Mononuclear cell (primary cell): ENCODE measurements around the gene ADGRG1. TPM values are rescaled to one million over a fixed set of nuclear protein-coding genes. Genes with fewer than 3 reads are reported as not detected.
"Not testable (repeated sequence)": the region's sequence is repeated elsewhere in the genome, so short reads cannot be mapped to it uniquely, and the experiment has no call there.

Experiments
- H3K27me3 ChIP-seq: 2 replicates; pipeline ENCODE4 v1.6.0; 2011; ENCODE audit warnings: low read length, control low read depth; ENCODE audit not compliant: insufficient read depth
- H3K4me1 ChIP-seq: 2 replicates; pipeline ENCODE4 v1.5.1; 2011; ENCODE audit warnings: mild to moderate bottlenecking, low read length, control low read depth; ENCODE audit not compliant: insufficient read depth
- H3K4me3 ChIP-seq: 2 replicates; pipeline ENCODE4 v1.5.1; 2011; ENCODE audit warnings: mild to moderate bottlenecking, low read length, moderate library complexity
- H3K9me3 ChIP-seq: 2 replicates; pipeline ENCODE4 v1.5.1; 2011; ENCODE audit warnings: low read depth, mild to moderate bottlenecking, control low read depth, low read length
- total RNA-seq: library from RNA; depleted of rRNA; stranded (reverse); fragments of >200 nt; gene quantifications from one replicate; pipeline ENCODE4 v1.2.3, GENCODE V29; 2012

Gene ADGRG1
- total RNA-seq, 1 donor = 12.2 TPM

DNA sequence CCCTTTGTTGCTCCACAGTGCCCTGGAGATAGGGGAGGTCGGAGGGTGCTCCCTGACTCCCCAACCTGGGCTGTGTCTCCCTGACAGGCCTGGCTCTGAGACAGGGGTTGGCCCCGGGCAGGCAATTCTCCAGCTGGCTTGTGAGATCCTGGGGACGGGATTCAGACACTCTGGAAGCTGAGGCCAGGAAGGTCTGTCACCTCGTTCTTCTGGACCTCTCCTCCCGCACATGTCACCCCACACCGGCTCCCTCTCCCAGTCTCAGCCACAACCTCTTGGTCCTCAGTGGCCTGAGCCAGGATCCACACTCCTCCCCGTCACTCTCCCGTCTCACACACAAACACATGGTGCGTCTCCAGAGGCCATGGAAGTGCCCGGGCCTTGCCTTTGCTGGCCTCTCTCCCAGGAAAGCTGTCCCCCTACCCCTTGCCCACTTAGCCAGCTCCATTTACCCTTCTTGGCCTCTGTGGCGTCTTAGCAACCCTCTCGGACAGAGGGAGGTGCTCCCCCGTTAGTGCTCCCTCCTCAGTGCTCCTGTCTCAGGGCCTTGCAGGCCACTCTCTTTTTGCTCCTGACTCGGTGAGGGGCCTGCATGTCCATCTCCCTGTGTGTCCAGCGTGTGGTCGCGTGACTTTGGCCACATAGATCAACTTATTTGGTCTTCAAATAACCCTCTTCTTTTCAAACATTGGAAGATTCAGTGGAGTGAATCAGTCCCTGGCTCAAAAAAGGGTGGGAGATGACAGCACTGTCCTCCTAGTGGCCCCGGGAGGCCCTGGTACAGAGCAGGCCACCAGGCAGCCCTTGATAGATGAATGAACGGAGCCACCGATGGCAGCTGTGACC is 40.4 kb downstream of the ADGRG1 start:
- H3K27me3 ChIP-seq = no peaks in the 10 kb centered on the region
- H3K9me3 ChIP-seq = no peaks in the 10 kb centered on the region
- H3K4me1 ChIP-seq = peaks cover 37% of the 10 kb centered on the region
- peak overlapping the region; percentile 35 for H3K4me3 ChIP-seq

DNA sequence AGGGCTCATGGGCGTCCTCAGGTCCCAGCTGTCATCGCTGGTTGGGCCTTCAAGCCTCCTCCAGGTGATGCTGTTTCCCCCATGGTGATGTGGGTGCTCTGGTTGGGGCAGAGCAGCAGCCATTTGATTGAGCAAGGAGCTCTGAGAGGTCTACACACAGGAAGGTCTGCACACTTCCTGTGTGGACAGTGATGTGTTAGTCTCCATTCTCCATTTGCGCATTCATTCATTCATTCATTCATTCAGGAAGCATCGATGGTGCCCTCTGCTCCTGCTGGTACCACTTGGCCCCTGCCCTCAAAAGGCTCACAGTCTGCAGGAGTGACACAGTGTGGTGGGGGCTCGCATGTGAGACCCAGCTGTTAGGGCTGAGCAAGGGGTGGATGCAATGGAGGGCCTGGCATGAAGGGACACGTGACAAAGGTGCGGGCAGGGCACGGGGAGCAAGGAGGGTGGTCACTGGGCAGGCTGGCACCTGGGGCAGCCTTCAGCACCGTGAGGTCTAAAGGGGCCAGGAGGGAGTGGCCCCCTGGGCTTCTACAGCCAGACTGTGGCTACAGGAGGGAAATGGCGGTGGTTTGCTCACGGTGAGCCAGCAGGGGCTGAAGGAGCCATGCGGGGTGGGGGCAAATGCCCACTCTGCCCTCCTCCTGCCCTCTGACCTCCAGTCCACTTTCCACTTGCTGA is 41.2 kb downstream of the ADGRG1 start:
- no peaks in the 10 kb centered on the region for H3K9me3 ChIP-seq
- H3K27me3 ChIP-seq = no peaks in the 10 kb centered on the region
- peaks cover 37% of the 10 kb centered on the region for H3K4me1 ChIP-seq
- peak overlapping the region; percentile 35 for H3K4me3 ChIP-seq

DNA sequence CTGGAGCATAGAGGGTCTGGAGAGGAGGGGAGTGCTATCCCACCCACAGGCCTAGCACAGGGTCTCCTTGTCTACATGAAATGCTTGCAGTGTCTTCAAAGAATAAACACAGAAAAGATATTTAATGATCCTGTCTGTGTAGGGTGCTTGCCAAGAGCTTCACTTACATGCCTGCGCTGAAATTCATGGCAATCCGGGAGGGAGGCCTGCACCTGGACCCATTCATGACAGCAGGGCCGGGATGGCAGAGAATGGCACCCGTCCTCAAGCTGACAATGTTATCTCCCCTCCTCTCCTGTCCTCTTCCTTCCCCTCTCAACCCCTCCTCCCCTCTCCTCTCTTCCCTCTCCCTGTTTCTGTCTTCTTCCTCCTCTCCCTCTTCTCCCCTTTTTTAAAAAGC is 41.8 kb downstream of the ADGRG1 start:
- Histone ChIP-seq H3K9me3 (no peaks in the 10 kb centered on the region), H3K4me1 (peaks cover 40% of the 10 kb centered on the region), H3K4me3 (no peak overlapping the region), H3K27me3 (no peaks in the 10 kb centered on the region)

DNA sequence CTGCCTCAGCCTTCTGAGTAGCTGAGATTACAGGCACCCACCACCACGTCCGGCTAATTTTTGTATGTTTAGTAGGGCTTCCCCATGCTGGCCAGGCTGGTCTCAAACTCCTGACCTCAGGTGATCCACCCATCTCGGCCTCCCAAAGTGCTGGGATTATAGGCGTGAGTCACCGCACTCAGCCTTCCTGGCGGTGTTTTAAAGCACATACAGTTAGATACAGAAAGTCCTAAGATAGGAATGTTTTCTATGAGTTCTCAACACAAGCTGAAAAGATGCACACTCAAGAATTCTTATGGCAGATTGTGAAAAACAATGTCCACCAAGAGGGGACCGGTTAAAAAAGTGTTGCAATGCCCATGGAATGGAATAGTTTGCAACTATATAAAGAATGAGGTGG is 43.0 kb downstream of the ADGRG1 start:
- not testable (repeated sequence) for H3K4me3 ChIP-seq, H3K9me3 ChIP-seq, H3K27me3 ChIP-seq
- H3K4me1 ChIP-seq = peaks cover 49% of the 10 kb centered on the region

DNA sequence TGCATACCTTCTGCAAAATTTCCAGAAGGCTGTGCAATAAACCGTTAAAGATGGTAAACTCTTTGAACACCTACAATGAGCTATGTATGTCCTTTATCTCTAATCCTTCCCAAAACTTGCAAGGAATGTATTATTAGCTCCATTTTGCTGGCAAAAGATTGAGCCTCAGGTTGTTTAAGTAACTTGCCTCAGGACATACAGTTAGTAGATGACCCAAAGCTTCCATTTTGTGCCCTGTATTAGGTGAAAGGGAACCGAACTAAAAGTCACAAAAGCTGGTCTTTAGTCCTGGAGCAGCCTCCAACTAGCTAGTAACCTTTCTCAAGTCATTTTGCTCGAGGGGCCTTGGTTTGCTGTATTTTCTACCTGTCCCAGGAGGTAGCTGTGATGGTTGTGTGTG is 44.0 kb downstream of the ADGRG1 start:
- Histone ChIP-seq H3K27me3 (no peaks in the 10 kb centered on the region), H3K9me3 (no peaks in the 10 kb centered on the region), H3K4me3 (no peak overlapping the region), H3K4me1 (peaks cover 45% of the 10 kb centered on the region)

DNA sequence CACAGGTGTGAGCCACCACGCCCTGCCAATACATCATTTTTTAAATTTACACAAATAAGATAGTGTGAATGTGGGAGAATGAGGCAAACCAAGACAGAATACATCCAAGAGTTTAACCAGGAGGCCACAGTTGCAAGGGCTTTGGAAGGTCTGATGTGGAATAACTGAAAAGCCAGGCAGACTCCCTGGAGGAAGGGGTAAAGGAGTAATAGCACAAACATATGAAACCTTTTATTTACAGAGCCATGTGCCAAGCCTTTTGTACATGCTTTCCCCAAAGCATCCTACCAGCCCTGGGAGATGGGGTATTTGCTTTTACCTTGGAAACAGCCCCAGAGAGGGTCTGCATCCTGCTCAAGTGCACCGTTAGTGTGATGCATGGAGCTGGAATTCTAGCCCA is 44.4 kb downstream of the ADGRG1 start:
- no peaks in the 10 kb centered on the region for H3K27me3 ChIP-seq
- H3K4me3 ChIP-seq = no peak overlapping the region
- peaks cover 41% of the 10 kb centered on the region for H3K4me1 ChIP-seq
- H3K9me3 ChIP-seq = no peaks in the 10 kb centered on the region

DNA sequence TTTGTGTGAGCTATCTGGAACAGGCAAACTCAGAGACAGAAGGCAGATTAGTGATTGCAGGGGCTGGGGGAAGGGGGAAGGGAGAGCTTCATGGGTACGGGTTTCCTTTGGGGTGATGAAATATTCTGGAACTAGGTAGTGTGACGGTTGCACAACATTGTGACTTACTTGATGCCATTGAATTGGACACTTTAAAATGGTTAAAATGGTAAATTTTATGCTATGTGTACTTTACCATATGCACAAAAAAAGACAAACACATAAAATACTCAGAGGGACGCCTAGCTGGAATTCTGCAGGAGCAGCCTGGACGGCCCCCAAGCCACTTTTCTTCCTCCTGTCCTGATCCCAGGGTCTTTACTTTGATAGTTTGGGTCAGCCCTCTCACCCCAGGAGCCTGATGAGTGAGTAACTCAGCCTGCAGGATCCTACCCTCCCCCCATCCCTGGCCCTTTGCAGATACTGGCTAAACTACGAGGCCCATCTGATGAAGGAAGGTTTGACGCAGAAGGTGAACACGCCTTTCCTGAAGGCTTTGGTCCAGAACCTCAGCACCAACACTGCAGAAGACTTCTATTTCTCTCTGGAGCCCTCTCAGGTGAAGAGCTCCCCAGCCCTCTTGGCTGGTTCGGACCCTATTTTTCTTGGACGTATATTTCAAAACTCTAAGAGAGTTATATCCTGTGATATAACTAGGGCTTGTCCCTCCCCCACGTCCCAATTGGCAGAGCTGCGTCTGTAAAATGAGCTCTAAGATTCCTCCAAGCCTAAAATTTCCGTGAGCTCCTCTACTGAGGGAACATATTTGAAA is 47.5 kb downstream of the ADGRG1 start:
- Histone ChIP-seq H3K4me3 (no peak overlapping the region), H3K27me3 (no peaks in the 10 kb centered on the region), H3K9me3 (no peaks in the 10 kb centered on the region), H3K4me1 (peaks cover 21% of the 10 kb centered on the region)

DNA sequence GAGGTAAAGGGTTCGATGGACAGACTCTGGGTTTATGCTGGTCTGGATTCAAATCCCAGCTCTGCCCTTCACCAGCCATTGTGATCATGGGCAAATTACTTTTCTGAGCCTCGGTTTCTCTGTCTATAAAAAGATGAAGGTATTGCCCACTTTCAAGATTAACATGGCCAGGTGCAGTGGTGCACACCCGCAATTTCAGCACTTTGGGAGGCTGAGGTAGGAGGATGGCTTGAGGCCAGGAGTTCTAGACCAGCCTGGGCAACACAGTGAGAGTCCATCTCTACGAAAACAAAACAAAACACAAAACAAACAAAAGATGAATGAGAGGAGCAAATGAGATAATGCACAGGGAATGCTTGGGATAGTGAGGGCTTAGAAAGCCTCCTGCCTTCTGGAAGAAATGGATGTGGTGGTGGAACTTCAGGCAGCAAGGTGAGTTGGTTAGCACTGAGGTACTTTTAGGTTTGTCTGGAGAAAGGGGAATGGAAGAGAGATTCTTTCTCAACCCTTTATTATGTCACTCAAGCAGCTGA is 48.2 kb downstream of the ADGRG1 start:
- H3K9me3 ChIP-seq = no peaks in the 10 kb centered on the region
- peaks cover 21% of the 10 kb centered on the region for H3K4me1 ChIP-seq
- no peaks in the 10 kb centered on the region for H3K27me3 ChIP-seq
- H3K4me3 ChIP-seq = no peak overlapping the region

DNA sequence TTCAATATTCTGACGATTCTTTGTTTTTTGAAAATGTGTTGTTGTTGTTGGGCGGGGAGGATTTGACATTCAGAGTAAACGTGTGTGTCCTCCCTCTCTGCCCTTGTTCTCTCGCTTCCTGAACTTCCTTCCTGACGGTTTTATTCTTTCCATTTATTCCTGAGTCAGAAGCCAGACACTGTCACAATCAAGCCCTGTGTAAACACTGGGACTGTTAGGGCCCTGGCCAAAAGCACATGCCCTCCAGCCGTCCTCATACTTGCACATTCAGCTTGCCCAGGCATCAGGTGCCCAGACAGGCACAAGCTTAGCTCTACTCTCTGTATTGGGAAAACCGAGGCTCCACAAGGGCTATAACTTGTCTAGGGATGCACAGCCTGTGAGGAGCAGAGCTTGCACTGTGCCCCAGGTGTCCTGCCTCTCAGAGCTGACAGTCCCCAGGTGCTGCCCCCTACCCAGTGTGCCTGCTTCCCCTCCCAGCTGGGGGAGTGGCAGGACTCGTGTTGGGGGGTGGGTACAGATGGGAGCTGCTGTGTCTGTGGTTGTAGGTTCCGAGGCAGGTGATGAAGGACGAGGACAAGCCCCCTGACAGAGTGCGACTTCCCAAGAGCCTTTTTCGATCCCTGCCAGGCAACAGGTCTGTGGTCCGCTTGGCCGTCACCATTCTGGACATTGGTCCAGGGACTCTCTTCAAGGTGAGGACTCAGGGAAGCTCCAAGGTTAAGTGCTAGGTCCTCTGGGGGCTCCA is 49.4 kb downstream of the ADGRG1 start:
- H3K4me3 ChIP-seq = no peak overlapping the region
- no peaks in the 10 kb centered on the region for H3K9me3 ChIP-seq
- H3K4me1 ChIP-seq = peaks cover 21% of the 10 kb centered on the region
- H3K27me3 ChIP-seq = no peaks in the 10 kb centered on the region

DNA sequence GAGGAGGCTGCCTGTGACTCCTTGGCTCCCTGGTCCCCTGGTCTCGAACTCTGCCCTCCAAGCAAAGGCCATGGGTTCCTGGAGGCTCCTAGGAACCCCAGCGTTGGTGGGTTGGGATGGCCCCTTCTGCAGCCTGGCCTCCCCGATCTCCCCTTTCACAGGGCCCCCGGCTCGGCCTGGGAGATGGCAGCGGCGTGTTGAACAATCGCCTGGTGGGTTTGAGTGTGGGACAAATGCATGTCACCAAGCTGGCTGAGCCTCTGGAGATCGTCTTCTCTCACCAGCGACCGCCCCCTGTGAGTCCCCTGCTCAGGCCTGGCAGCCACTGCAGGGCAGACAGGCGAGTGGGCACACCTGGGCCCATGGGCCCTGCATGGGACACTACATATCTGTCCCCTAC is 50.6 kb downstream of the ADGRG1 start:
- no peaks in the 10 kb centered on the region for H3K9me3 ChIP-seq
- H3K4me3 ChIP-seq = no peak overlapping the region
- H3K27me3 ChIP-seq = no peaks in the 10 kb centered on the region
- peaks cover 21% of the 10 kb centered on the region for H3K4me1 ChIP-seq

DNA sequence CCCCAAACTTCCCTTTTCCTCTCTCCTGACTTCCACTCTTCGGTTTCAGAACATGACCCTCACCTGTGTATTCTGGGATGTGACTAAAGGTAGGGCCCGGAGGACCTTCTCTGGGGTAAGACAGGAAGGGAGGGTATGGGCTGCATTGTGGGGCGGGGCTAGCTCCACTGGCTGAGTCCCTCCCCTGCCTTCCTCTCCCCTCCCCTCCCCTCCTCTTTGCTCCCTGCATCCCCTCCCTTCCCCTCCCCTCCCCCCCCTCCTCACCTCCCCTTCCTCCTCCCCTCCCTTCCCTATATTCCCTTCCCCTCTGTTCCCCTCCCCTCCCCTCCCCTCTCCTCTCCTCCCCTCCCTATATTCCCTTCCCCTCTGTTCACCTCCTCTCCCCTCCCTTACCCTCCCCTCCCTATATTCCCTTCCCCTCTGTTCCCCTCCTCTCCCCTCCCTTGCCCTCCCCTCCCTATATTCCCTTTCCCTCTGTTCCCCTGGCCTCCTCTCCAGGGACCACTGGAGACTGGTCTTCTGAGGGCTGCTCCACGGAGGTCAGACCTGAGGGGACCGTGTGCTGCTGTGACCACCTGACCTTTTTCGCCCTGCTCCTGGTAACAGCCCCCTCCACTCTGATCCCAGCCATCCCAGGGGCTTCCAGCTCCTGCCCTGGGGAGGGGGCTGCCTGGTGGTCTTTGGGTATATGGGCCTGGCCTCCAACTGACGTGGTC is 51.5 kb downstream of the ADGRG1 start:
- Histone ChIP-seq H3K9me3 (no peaks in the 10 kb centered on the region), H3K4me1 (peaks cover 20% of the 10 kb centered on the region), H3K4me3 (no peak overlapping the region), H3K27me3 (no peaks in the 10 kb centered on the region)

DNA sequence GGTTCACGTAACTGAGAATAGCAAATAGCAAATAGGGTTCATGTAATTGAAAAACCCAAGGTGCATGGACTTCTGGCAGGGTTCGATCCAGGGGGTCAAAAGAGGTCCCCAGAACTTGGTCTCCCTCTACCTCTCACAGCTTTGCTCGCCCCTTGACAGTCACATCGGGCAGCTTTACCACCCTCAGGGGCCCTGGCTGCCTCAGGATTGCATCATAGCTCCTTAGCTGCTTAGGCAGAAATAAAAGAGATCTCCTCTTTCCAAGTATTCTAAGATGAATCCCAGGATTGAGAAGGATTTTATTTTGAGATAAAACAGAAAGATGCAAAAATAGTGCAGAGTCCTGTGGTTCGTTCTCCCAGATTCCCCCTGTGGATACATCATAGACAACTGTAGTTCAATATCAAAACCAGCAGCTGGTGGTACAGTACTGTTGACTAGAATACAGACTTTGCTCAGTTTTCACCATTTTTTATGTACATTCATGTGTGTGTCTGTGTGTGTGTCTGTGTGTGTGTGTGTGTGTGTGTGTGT is 52.5 kb downstream of the ADGRG1 start:
- no peaks in the 10 kb centered on the region for H3K27me3 ChIP-seq
- peaks cover 10% of the 10 kb centered on the region for H3K4me1 ChIP-seq
- H3K4me3 ChIP-seq = no peak overlapping the region
- H3K9me3 ChIP-seq = no peaks in the 10 kb centered on the region

DNA sequence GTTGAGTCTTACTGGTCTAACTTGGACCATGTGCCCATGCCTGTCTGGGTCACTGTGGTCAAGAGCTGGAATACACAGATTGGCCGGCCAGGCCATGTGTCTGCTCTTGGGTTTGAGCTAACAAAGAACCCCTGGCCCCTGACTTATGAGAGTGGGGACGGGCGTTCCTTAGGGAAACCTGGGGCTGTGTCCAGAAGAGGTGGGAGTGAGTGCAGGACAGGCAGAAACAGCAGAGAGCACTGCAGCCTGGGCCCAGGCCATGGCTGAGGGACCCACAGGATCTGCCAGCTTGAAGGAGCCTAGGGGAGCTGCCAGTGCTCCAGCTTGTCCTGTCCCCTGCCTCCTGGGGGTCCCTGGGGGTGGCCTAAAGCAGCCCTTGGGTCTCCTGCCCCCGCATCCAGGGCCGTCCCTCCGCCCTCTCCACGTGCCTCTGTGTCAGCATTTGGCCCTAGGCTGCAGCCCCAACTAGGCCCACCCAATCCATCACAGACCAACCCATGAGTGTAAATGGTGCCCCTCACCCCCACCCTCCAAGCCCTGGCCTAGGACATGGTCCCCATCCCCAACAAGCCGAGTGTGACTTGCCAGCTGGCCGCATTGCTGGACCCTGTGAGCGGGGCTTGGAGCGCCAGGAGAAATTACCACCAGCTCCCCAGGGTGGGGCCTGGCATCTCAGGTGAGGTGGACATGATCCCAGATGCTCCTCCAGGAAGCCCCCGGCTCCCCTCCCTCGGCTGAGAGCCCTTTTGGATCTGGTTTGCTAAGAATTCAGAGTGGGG is 53.7 kb downstream of the ADGRG1 start:
- Histone ChIP-seq H3K4me3 (no peak overlapping the region), H3K27me3 (no peaks in the 10 kb centered on the region), H3K9me3 (no peaks in the 10 kb centered on the region), H3K4me1 (peaks cover 7% of the 10 kb centered on the region)
